ENCODE measurements around the gene SLC12A7.

Gene SLC12A7

GRCh38 chr5:1078206-1078605 lies 33.7 kb downstream of the SLC12A7 start:
- DNase-seq (ENCODE audit: low read depth in 2 of 2): no peak

DNA sequence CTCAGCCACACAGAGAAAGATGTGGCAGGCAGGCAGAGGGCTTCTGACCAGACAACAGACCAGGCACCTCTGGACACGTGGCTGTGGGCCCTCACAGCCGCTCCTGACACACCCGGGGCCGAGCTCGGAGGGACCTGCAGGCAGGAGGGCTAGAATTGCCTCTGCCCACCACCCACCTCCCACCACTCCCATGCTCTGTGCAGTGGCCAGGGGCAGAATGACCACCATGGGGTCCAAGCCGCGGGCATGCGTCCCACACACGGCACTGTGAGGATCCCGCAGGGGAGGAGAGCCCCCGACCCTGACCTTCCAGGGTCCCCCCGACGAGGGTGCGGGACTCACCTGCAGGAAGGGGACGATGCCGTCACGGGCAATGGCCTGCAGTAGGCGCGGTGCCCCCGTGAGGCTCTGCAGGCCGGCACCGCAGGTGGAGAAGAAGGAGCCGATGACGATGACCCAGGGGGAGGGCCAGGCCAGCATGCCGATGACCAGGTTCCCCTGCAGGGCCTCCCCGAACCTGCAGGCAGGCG lies 34.3 kb downstream of the SLC12A7 start:
- DNase-seq (ENCODE audit: low read depth in 2 of 2): no peak

GRCh38 chr5:1077026-1077425 lies 34.8 kb downstream of the SLC12A7 start:
- no peak for DNase-seq (ENCODE audit: low read depth in 2 of 2)

- DNase-seq (ENCODE audit: low read depth in 2 of 2): no peak
Observed at GRCh38 chr5:1076406-1076805, 35.5 kb downstream of the SLC12A7 start.

DNA sequence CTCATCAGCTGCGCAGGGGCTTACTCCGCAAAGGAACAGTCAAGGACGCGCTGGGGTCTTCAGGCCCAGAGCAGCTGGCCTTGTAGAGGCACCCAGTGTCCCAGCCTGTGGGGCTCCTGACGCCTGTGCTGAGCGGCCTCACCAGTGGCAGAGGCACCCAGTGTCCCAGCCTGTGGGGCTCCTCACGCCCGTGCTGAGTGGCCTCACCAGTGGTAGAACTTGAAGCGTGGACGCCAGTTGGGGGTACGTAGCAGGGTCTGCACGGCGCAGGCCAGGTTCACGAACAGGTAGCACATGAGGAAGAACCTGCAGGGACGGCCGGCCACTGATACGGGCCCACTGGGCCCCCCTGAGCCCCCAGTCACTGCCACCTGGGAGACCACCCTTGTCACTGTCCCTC lies 35.9 kb downstream of the SLC12A7 start:
- no peak for DNase-seq (ENCODE audit: low read depth in 2 of 2)

DNA sequence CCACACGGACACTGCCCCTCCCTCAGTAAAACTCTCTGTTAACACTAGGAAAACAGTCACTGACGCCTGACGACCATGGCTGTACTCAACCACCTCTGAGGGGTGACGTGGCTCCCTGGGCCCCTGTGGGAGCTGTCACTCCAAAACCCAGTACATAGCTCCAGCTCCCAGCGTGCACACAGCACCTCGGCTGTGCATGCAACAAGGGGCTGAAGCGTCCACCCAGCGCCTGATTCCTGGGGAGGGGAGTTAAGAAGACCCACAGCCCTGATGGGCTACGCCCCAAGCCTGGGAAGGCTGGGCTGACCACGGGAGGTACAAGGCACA lies 36.3 kb downstream of the SLC12A7 start:
- no peak for DNase-seq (ENCODE audit: low read depth in 2 of 2)

DNA sequence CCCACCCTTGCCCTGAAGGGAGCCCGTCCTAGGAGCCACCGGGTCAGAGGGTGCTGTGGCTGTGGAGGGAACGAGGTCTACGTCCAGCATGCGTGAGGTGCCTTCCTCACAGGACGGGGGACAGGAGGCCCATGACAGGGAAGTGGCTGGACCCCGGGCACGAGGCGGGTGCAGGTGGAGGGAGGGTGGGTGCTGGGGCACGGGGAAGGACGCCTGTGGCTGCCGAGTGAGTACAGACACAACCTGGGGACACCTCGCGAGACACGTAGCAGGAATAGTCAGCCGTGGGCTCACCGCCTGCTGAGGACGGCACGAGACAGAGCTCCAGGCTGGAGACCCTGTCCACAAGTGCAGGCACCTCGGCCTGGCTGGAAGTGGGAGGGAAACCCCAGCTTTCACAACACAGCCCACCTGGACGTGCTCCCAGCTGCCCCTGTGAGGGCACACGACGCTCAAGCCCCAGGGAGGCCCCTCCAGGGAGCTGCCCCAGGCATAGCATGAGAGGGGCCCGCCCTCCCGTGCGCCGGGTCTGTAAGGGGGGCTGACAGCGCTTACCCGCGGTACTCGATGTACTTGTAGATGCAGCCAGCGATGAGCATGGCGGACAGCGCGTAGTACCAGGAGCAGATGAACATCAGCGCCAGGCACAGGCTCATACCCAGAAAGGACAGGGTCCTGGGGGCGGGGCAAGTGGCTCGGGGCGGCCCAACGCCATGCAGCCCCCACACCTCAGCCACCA lies 36.9 kb downstream of the SLC12A7 start:
- no peak for DNase-seq (ENCODE audit: low read depth in 2 of 2)

DNA sequence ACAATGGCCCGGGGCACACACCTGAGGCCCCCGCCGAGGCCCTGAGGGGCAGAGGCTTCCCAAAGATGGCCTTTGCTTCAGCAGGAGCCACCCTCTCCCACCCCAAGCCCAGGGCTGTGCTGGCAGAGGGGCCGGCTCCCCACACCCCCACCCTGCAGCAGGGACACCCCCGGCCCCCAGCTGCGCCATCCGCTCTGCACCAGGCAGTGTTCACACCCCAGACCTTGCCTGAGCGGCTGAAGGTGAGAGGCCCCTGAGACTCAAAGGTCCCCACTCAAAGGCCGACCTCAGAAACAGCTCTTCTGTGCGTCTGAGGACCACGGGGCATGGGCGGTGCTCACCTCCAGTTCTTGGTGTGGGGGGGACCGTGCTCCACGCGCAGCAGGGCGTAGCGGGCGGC lies 37.6 kb downstream of the SLC12A7 start:
- DNase-seq (ENCODE audit: low read depth in 2 of 2): no peak

- no peak for DNase-seq (ENCODE audit: low read depth in 2 of 2)
Observed at GRCh38 chr5:1073239-1074102, 38.4 kb downstream of the SLC12A7 start.

- DNase-seq (ENCODE audit: low read depth in 2 of 2): no peak
Observed at GRCh38 chr5:1069720-1070088, 42.2 kb downstream of the SLC12A7 start.

GRCh38 chr5:1068895-1069719 lies 42.8 kb downstream of the SLC12A7 start:
- no peak for DNase-seq (ENCODE audit: low read depth in 2 of 2)

- no peak for DNase-seq (ENCODE audit: low read depth in 2 of 2)
Observed at GRCh38 chr5:1068204-1068894, 43.5 kb downstream of the SLC12A7 start.

GRCh38 chr5:1067141-1068121 lies 44.4 kb downstream of the SLC12A7 start:
- DNase-seq (ENCODE audit: low read depth in 2 of 2): no peak

DNA sequence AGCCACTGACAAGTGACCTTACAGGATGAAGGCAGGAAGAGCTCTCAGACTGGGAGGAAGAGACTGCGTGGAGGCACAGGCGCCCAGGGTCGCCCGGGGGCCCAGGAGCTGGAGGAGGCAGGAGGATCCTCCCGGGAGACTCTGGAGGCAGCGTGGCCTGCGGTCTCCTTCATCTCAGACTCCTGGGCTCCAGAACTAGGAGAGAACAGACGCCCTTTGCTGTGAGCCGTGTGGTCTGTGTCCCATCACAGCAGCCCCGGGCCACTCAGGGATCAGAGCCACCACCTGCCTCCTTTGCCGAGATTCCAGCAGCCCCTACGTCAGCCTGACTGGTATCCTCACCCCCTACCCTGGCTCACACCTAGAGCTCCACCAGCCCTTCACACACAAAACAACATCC lies 45.2 kb downstream of the SLC12A7 start:
- DNase-seq (ENCODE audit: low read depth in 2 of 2): no peak

DNA sequence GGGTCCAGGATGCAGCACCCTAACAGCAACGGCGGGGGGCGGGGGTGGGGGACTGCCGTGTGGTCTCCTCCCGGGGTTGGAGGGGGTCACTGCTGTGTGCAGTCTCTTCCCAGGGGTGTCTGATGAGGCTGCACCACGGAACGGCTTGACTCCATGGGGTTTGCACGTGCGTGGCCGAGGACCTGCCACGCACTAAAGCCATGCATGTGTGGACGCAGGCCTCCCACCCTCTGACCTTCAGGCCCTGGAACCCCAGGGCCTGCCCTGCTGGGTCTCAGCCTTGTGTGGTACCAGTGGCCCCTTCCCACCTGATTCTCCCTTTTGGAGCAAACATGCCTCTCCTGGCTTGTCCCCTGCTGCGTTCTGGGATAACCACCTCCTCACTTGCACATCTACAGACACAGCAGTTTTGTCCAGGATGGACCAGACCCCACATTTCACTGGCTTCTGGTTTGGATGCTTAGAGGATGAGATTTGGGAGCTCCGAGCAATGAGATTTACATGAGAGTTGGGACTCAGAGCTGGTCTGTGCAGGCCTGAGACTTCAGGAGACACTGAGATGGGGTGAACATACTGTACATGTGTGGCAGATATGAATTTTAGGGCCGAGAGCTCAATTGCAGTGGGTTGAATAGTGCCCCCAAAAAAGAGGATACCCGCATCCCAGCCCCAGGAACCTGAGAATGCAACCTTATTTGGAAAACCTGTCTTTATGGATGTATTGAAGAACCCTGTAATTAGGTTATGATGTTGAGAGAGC lies 45.8 kb downstream of the SLC12A7 start:
- DNase-seq (ENCODE audit: low read depth in 2 of 2): no peak

DNA sequence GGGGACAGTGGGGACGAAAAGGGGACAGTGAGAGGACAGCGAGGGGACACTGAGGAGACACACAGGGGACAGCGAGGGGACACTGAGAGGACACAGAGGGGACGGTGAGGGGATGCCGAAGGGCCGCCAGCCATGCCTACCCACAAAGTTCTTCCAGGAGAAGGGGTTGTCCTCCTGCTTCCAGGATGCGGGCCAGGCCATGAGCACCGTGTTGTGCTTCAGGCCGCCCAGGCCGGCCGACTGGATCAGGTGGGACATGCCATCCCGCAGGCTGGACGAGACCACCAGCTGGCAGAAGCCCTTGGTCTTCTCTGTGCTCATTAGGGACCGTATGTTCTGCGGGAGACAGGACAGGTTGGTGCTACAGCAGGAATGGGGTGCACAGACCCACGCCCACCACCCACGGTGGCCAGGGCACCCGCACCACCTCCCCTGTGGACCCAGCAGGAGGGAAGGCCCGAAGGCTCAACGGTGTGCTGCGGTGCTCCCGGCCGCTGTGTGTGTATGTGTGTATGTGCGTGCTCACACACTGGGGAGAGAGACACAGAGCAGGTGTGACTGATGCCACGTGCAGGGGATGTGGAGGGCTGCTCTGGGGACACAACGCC lies 46.6 kb downstream of the SLC12A7 start:
- DNase-seq (ENCODE audit: low read depth in 2 of 2): no peak

GRCh38 chr5:1064383-1065142 lies 47.3 kb downstream of the SLC12A7 start:
- no peak for DNase-seq (ENCODE audit: low read depth in 2 of 2)

GRCh38 chr5:1063661-1064382 lies 48.0 kb downstream of the SLC12A7 start:
- DNase-seq (ENCODE audit: low read depth in 2 of 2): no peak

Measured in stimulated activated CD4-positive, alpha-beta T cell treated with anti-CD3 and anti-CD28 coated beads, Interleukin-15, amount 100 ng/mL, for 48 hours (primary cell).